GM12878 (cell line): ENCODE data around the gene SRGAP1.

ENCODE experiments used
- EZH2 ChIP-seq: IDR thresholded peaks from 2 replicates; pipeline ENCODE4 v1.6.1; 2012; ENCODE audit warnings: low read depth, mild to moderate bottlenecking, control low read depth, inconsistent platforms, low read length, borderline replicate concordance; ENCODE audit not compliant: control insufficient read depth
- SMAD1 ChIP-seq: fragments of 450-650 bp; IDR thresholded peaks from 2 replicates; pipeline ENCODE4 v1.6.1; 2018; ENCODE audit warnings: mild to moderate bottlenecking, low read depth; ENCODE audit not compliant: partially characterized antibody
- TF ChIP-seq, protein P1 (sequence below), 3 experiments: IDR thresholded peaks in 2 of 3; conservative IDR thresholded peaks in 1 of 3; 2 replicates each; pipeline ENCODE4 v1.5.1; 2011; ENCODE audit warnings: low read depth in 3 of 3, low read length in 3 of 3, mild to moderate bottlenecking in 3 of 3, control low read depth in 2 of 3, moderate library complexity in 2 of 3, inconsistent platforms in 1 of 3, mixed read lengths in 1 of 3; ENCODE audit not compliant: control insufficient read depth in 2 of 3, insufficient read depth in 1 of 3; ENCODE audit errors: extremely low read depth in 1 of 3

- no peak for TF ChIP-seq EZH2
- TF ChIP-seq, protein P1, sequence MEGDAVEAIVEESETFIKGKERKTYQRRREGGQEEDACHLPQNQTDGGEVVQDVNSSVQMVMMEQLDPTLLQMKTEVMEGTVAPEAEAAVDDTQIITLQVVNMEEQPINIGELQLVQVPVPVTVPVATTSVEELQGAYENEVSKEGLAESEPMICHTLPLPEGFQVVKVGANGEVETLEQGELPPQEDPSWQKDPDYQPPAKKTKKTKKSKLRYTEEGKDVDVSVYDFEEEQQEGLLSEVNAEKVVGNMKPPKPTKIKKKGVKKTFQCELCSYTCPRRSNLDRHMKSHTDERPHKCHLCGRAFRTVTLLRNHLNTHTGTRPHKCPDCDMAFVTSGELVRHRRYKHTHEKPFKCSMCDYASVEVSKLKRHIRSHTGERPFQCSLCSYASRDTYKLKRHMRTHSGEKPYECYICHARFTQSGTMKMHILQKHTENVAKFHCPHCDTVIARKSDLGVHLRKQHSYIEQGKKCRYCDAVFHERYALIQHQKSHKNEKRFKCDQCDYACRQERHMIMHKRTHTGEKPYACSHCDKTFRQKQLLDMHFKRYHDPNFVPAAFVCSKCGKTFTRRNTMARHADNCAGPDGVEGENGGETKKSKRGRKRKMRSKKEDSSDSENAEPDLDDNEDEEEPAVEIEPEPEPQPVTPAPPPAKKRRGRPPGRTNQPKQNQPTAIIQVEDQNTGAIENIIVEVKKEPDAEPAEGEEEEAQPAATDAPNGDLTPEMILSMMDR (IDR thresholded peaks at IDR 0.05 in 2 of 3, conservative IDR thresholded peaks at IDR 0.05 in 1 of 3; ENCODE audit: control insufficient read depth in 2 of 3, extremely low read depth in 1 of 3, insufficient read depth in 1 of 3, low read depth in 3 of 3, low read length in 3 of 3): no peak
- no peak for TF ChIP-seq SMAD1
Measured at GRCh38 chr12:64027311-64027710, 182.8 kb downstream of the SRGAP1 start.
